ENCODE measurements around the gene CD274. TPM values are rescaled to one million over a fixed set of nuclear protein-coding genes. Genes with fewer than 3 reads are reported as not detected.
"Not testable (repeated sequence)": the region's sequence is repeated elsewhere in the genome, so short reads cannot be mapped to it uniquely, and the experiment has no call there.

Gene CD274
- total RNA-seq, 1 donor from 2014 or later, result 1.0 TPM

- no peak for ATAC-seq
- no peak for DNase-seq (ENCODE audit: low spot score)
Measured at GRCh38 chr9:5460157-5460556, 9.8 kb downstream of the CD274 start.

DNA sequence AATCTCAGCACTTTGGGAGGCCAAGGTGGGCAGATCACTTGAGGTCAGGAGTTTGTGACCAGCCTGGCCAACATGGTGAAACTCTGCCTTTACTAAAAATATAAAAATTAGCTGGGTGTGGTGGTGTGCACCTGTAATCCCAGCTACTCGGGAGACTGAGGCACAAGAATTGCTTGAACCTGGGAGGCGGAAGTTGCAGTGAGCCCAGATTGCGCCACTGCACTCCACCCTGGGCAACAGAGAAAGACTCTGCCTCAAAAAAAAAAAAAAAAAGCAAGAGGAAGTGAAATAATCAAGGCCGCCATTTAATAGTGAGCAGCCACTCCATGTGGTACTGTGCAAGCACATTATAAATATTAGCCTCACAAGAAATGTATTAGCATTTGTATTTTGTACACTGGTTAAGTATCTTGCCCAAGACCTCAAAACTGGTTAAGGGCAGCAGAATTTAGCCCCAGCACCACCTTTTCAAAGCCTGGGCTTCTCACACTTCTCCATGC, 14.5 kb downstream of the CD274 start:
- DNase-seq (ENCODE audit: low spot score); ATAC-seq: not testable (repeated sequence)

- ATAC-seq (no peak), DNase-seq (ENCODE audit: low spot score) (no peak)
Measured at GRCh38 chr9:5466005-5466404, 15.7 kb downstream of the CD274 start.

DNA sequence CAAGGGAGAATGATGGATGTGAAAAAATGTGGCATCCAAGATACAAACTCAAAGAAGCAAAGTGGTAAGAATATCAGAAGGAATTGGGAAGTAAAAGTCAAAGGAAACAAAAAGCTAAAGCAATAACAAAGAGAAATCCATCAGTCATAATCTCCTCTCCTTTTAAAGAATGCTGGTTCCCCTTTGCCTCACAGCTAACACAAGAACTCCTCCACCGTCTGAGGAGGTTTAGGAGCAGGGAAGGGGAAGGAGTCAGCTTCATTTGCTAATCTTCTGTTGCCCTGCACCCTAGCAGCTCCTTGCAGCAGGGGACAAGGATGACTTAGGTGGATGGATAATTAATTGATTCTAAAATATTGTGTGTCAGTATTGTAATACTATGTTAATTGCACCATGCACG, 16.4 kb downstream of the CD274 start:
- no peak for ATAC-seq

GRCh38 chr9:5468850-5469249, 18.5 kb downstream of the CD274 start:
- DNase-seq (ENCODE audit: low spot score), result no peak

More for the DNA sequence above, 16.4 kb downstream of the CD274 start:
- DNase-seq (ENCODE audit: low spot score), result no peak

DNA sequence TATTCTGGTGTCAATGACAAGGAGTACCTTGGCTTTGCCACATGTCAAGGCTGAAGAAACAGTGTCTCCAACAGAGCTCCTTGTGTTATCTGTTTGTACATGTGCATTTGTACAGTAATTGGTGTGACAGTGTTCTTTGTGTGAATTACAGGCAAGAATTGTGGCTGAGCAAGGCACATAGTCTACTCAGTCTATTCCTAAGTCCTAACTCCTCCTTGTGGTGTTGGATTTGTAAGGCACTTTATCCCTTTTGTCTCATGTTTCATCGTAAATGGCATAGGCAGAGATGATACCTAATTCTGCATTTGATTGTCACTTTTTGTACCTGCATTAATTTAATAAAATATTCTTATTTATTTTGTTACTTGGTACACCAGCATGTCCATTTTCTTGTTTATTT, 19.8 kb downstream of the CD274 start:
- DNase-seq (ENCODE audit: low spot score) (no peak), ATAC-seq (no peak)

More at GRCh38 chr9:5468850-5469249, 18.5 kb downstream of the CD274 start:
- ATAC-seq, result no peak

DNA sequence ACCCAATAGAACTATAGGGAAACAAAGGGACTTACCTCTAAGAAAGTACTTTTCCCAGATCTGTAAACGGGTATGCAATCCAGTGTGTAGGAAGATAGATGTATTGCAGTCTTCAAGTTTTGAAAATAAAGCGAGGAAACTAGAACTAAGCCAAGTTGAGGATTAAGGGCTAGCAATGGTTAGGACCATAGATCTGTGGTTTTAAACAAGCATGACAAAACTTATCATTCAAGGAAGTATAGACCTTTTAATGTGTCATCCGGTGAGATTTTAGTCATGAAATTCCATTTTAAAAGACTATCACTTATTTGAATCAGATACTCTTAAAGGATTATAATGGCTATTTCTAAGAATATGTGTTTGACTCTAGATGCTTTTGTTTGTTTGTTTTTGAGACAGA, 20.5 kb downstream of the CD274 start:
- ATAC-seq (no peak), DNase-seq (ENCODE audit: low spot score) (no peak)

- DNase-seq (ENCODE audit: low spot score); ATAC-seq: not testable (repeated sequence)
Measured at GRCh38 chr9:5475611-5476010, 25.3 kb downstream of the CD274 start.

DNA sequence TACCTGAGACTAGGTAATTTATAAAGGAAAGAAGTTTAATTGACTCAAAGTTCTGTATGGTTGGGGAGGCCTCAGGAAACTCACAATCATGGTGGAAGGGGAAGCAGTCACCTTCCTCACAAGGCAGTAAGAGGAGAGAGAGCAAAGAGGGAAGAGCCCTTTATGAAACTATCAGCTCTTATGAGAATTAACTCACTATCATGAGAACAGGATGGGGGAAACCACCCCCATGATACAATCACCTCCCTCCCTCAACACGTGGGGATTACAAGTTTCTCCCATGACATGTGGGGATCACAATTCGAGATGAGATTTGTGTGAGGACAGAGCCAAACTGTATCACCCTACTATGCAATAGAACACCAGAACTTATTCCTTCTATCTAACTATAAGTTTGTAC, 27.9 kb downstream of the CD274 start:
- DNase-seq (ENCODE audit: low spot score) (no peak), ATAC-seq (no peak)

- no peak for DNase-seq (ENCODE audit: low spot score)
Measured at GRCh38 chr9:5479994-5480694, 29.8 kb downstream of the CD274 start.

GRCh38 chr9:5480919-5481318, 30.6 kb downstream of the CD274 start:
- no peak for DNase-seq (ENCODE audit: low spot score)
- no peak for ATAC-seq

More at GRCh38 chr9:5479994-5480694, 29.8 kb downstream of the CD274 start:
- no peak for ATAC-seq

GRCh38 chr9:5481322-5482040, 31.1 kb downstream of the CD274 start:
- no peak for ATAC-seq

DNA sequence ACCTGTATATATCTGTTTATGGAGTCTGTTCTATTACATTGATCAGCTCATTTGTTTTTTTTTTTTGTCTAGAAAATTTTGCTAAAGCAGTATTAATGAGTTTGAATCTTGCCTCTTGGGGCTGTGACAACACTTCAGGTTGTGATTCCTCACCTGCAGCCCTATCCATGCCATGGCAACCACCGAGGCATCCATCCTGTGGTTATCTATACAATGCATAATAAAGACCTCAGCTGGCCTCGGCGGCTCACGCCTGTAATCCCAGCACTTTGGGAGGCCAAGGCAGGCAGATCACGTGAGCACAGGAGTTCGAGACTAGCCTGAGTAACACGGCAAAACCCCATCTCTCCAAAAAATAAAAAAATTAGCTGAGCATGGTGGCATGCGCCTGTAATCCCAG, 31.9 kb downstream of the CD274 start:
- DNase-seq (ENCODE audit: low spot score), result no peak

More at GRCh38 chr9:5481322-5482040, 31.1 kb downstream of the CD274 start:
- DNase-seq (ENCODE audit: low spot score), result no peak

DNA sequence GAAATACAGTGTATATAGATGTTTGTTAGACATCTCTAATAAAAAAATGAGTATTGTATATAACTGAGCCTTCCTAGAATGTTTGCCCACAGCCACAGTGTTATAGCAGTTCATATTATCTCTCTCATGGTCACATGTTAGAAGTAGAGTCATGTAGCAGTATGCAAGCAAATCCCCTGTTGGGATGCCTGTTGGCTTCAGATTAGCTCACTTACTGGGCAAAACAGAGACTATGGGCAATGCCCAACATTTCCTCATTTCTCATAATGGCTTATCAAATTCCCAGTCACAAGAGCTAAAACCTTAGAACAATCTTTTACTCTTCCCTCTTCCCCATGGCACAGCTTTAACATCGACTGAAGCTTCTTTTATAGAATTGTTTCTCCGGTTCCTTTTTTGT, 33.0 kb downstream of the CD274 start:
- no peak for ATAC-seq
- no peak for DNase-seq (ENCODE audit: low spot score)

More for the DNA sequence above, 31.9 kb downstream of the CD274 start:
- no peak for ATAC-seq

DNA sequence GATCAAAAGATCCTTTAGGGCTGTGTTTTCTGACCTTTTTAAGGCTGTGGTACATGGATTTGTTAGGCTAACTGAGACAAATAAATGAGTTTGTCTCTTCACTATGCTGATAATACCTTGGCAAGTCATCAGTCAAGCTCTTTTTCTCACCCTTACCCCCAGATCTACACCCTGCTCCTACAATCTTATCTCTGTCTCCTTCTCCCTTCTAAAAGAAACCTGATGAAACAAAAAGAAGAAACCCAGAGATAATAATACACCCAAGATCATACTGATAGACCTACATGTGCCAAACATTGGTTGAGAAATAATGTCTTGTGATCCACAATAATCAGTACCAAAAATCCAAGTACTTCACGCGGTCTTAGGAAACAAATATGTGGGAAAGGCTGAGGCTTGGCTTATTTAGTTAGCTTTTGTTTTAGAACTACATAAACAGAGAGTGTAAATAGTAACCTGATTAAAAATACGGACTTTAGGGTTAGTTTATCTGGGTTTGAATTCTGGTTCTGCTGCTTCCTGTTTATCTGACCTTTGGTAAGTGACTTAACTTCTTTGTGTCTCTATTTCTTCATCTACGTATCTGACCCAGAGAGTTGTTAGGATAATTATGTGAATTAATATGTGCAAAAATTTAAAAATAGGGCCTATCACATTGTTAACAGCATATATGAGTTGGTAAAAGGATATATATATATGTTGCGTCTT, 35.2 kb downstream of the CD274 start:
- ATAC-seq (peak; percentile 11), DNase-seq (ENCODE audit: low spot score) (no peak)

DNA sequence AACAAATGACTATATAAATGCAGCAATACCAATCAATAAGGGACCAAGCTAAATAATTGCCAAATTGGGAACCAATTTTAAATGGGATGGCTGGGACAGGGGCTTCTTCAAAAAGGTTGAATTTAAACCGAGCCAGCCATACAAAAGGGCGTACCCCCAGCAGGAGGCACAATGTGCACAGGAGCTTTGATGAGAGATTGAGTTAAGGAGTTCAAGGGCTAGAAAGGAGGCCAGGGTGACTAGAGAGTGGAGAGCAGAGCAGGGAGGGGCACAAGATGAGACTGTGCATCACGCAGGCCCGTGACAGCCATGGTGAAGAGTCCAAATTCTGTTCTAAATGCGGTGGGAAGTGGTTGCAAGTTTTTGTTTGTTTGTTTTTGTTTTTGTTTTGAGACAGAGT, 36.6 kb downstream of the CD274 start:
- DNase-seq (ENCODE audit: low spot score), result no peak
- ATAC-seq, result no peak

GRCh38 chr9:5488221-5489008, 38.1 kb downstream of the CD274 start:
- no peak for DNase-seq (ENCODE audit: low spot score)
- no peak for ATAC-seq

DNA sequence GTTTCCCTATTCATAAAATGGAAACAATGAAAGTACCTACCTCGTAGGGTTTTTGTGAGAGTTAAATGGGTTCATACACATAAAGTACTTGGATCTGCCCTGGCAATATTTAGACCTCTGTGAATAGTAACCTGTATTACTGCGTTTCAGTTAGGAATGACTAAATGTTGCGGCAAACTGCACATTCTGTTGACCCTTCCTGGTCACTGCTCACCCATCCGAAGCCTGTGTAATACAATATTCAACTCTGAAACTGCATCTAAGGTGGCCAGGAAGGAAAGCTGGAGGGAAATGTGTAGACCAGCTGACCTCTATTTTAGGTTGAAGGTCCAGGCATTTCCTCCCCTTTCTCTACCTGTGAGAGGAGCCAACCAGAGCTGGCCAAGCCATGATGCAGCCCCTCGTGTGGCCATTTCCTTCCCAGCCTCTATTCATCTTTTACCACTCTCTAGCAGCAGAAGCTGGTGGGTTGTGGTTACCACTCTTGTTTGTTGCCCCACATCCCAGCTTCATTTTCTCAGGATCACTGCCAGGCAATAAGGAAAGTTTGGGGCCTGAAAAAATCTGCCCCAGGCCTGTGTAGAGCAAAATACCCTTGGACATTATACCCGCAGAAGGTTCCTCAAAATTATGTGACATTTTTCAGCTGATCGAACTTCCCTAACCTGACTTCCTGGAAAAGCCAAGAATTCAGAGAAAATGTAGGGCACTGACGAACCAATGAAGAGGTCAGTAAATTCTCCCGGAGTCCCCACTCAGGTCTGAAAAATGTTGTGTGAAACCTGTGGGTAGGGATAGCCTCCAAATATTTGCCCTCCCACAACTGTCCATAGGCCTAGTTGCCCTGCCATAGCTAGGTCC, 39.5 kb downstream of the CD274 start:
- ATAC-seq (no peak), DNase-seq (ENCODE audit: low spot score) (no peak)

GRCh38 chr9:5492965-5493678, 42.8 kb downstream of the CD274 start:
- no peak for ATAC-seq
- no peak for DNase-seq (ENCODE audit: low spot score)
